HG02852 (cell line): Measurements from ENCODE around the gene WWOX.
"Not testable (repeated sequence)": the region's sequence is repeated elsewhere in the genome, so short reads cannot be mapped to it uniquely, and the experiment has no call there.

Experiments used
- ATAC-seq: cut with Tn5 transposase; IDR thresholded peaks from one replicate; pipeline ENCODE4 v1.9.1; 2021; ENCODE audit warnings: mild to moderate bottlenecking, moderate library complexity; ENCODE audit not compliant: unreplicated experiment

Gene WWOX

GRCh38 chr16:79206889-79207288, 1107.4 kb downstream of the WWOX start:
- no peak for ATAC-seq

GRCh38 chr16:79209308-79209707, 1109.9 kb downstream of the WWOX start:
- ATAC-seq = no peak

GRCh38 chr16:79210607-79211006, 1111.2 kb downstream of the WWOX start:
- no peak for ATAC-seq

GRCh38 chr16:79211586-79211985, 1112.1 kb downstream of the WWOX start:
- no peak for ATAC-seq

GRCh38 chr16:79212114-79212791, 1112.8 kb downstream of the WWOX start:
- no peak for ATAC-seq

GRCh38 chr16:79213214-79213613, 1113.8 kb downstream of the WWOX start:
- ATAC-seq = no peak

GRCh38 chr16:79215289-79215688, 1115.8 kb downstream of the WWOX start:
- no peak for ATAC-seq

GRCh38 chr16:79217375-79218011, 1118.0 kb downstream of the WWOX start:
- no peak for ATAC-seq

GRCh38 chr16:79218351-79218750, 1118.9 kb downstream of the WWOX start:
- no peak for ATAC-seq

- ATAC-seq = not testable (repeated sequence)
Observed at GRCh38 chr16:79225994-79226393, 1126.5 kb downstream of the WWOX start.

- no peak for ATAC-seq
Observed at GRCh38 chr16:79229361-79229760, 1129.9 kb downstream of the WWOX start.

- ATAC-seq = not testable (repeated sequence)
Observed at GRCh38 chr16:79245700-79246099, 1146.2 kb downstream of the WWOX start.

- no peak for ATAC-seq
Observed at GRCh38 chr16:79247386-79247785, 1147.9 kb downstream of the WWOX start.

- no peak for ATAC-seq
Observed at GRCh38 chr16:79248351-79248750, 1148.9 kb downstream of the WWOX start.

- no peak for ATAC-seq
Observed at GRCh38 chr16:79250502-79251098, 1151.1 kb downstream of the WWOX start.

GRCh38 chr16:79253100-79253631, 1153.7 kb downstream of the WWOX start:
- no peak for ATAC-seq

- no peak for ATAC-seq
Observed at GRCh38 chr16:79257953-79258490, 1158.6 kb downstream of the WWOX start.

- ATAC-seq = not testable (repeated sequence)
Observed at GRCh38 chr16:79260890-79261289, 1161.4 kb downstream of the WWOX start.

GRCh38 chr16:79261481-79261940, 1162.1 kb downstream of the WWOX start:
- no peak for ATAC-seq

- ATAC-seq = no peak
Observed at GRCh38 chr16:79261944-79262552, 1162.6 kb downstream of the WWOX start.
